Activated CD4-positive, alpha-beta memory T cell treated with anti-CD3 and anti-CD28 coated beads for 36 hours (primary cell): ENCODE results near the gene DGKZ. TPM values are rescaled to one million over a fixed set of nuclear protein-coding genes. Genes with fewer than 3 reads are reported as not detected.
A peak's percentile ranks its signal among the peaks of the same experiment; 100 is the strongest.
"Not testable (repeated sequence)": the region's sequence is repeated elsewhere in the genome, so short reads cannot be mapped to it uniquely, and the experiment has no call there.

Experiments
- CTCF ChIA-PET: fragments of 350-600 bp; sonication (Branson Sonifier 250); formaldehyde crosslinking; loops from one replicate; lab custom pipeline; 2021; ENCODE audit warnings: antibody characterized with exemption, inconsistent platforms; lab: Charles Lee
- POLR2A ChIA-PET: fragments of 350-600 bp; sonication (Branson Sonifier 250); formaldehyde crosslinking; loops from one replicate; lab custom pipeline; 2021; ENCODE audit warnings: antibody characterized with exemption; lab: Charles Lee
- DNase-seq: peaks from one replicate; pipeline ENCODE4 v3.0.0-alpha.2; 2020
- H3K27ac Mint-ChIP-seq: one replicate; pipeline ENCODE4 v1.8.0; 2021; ENCODE audit warnings: mixed read lengths
- H3K27me3 Mint-ChIP-seq: one replicate; pipeline ENCODE4 v1.8.0; 2021; ENCODE audit warnings: mixed read lengths
- H3K36me3 Mint-ChIP-seq: one replicate; pipeline ENCODE4 v1.8.0; 2021; ENCODE audit warnings: mixed read lengths
- H3K4me1 Mint-ChIP-seq: one replicate; pipeline ENCODE4 v1.8.0; 2021; ENCODE audit warnings: low read depth, mixed read lengths
- H3K4me3 Mint-ChIP-seq: one replicate; pipeline ENCODE4 v1.8.0; 2021; ENCODE audit warnings: mild to moderate bottlenecking, mixed read lengths
- H3K9me3 Mint-ChIP-seq: one replicate; pipeline ENCODE4 v1.8.0; 2021; ENCODE audit warnings: mixed read lengths
- intact Hi-C: fragments of 100-400 bp; cut with micrococcal nuclease; formaldehyde crosslinking; loops from one replicate; pipeline ENCODE4 v1.15.1; 2023
- total RNA-seq, 2 experiments: library from RNA; stranded (reverse); gene quantifications; one replicate each; pipeline ENCODE4 v1.2.3, GENCODE V29; 2021

DGKZ gene, protein sequence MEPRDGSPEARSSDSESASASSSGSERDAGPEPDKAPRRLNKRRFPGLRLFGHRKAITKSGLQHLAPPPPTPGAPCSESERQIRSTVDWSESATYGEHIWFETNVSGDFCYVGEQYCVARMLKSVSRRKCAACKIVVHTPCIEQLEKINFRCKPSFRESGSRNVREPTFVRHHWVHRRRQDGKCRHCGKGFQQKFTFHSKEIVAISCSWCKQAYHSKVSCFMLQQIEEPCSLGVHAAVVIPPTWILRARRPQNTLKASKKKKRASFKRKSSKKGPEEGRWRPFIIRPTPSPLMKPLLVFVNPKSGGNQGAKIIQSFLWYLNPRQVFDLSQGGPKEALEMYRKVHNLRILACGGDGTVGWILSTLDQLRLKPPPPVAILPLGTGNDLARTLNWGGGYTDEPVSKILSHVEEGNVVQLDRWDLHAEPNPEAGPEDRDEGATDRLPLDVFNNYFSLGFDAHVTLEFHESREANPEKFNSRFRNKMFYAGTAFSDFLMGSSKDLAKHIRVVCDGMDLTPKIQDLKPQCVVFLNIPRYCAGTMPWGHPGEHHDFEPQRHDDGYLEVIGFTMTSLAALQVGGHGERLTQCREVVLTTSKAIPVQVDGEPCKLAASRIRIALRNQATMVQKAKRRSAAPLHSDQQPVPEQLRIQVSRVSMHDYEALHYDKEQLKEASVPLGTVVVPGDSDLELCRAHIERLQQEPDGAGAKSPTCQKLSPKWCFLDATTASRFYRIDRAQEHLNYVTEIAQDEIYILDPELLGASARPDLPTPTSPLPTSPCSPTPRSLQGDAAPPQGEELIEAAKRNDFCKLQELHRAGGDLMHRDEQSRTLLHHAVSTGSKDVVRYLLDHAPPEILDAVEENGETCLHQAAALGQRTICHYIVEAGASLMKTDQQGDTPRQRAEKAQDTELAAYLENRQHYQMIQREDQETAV
- 10 to 100 TPM; 85.3 to 88.7 TPM for total RNA-seq

DNA sequence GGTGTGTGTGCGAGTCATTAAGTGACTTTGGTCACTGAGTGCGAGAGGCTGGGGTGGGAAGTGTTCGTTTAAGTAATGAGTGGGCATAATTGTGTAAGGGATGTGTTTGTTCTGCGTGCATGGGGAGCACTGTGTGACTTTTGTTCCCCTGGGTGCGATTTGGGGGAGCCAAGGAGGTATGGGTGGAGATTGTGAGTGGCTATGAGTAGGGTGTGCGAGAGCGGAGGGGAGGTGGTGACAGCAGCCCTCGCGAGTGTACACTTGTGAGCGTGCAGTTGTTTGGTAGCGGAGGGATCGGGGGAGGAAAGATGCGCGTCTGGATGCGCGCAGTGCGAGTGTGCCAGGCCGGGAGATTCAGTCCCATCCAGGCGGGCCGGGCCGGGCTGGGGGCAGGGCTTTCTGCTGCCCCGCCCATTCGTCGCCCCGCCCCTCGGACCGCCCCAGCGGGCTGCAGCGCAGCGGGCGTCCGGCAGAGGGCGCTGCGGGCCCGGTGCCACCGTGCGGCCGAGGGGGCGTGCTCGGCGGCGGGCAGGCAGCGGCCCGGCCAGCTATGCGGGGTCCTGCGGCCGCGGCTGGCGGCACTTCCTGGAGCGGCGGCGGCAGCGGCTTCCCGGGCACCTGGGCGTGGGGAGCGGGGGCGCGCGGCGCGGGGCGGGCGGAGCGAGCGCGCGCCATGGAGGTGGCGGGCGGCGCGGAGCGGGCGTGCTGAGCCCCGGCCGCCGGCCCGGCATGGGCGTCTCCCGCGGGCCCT, at the start of gene DGKZ:
Gene DGKZ (plus strand): TSS at position 578 of the 751 bp plus-strand sequence. CDS start 197 bp downstream, outside the sequence.
- intact Hi-C loops: loop anchor here (1.0 to 2.0 kb wide), 5 partner anchors 16 to 354 kb away; partner anchors contain the start of genes ARHGAP1, PHF21A and ZNF408
- no peaks in the 10 kb centered on the region for H3K27me3 Mint-ChIP-seq
- H3K9me3 Mint-ChIP-seq: no peaks in the 10 kb centered on the region
- CTCF ChIA-PET: interaction anchor here (0.6 to 15.3 kb wide), 13 partner anchors 9 to 381 kb away, joined by 3 to 346 read pairs (median 4); partner anchors contain the start of gene CHRM4
- peaks cover 80% of the 10 kb centered on the region for H3K4me1 Mint-ChIP-seq
- peaks cover 2% of the 10 kb centered on the region for H3K36me3 Mint-ChIP-seq
- POLR2A ChIA-PET: interaction anchor here (0.6 to 4.1 kb wide), 6 partner anchors 11 to 396 kb away, joined by 3 to 15 read pairs (median 4); no protein-coding TSS in a partner anchor
- peak within 1 kb of the TSS; percentile 90 for H3K27ac Mint-ChIP-seq
- peak within 1 kb of the TSS; percentile 86 for H3K4me3 Mint-ChIP-seq
- DNase-seq: peak; percentile 92

DNA sequence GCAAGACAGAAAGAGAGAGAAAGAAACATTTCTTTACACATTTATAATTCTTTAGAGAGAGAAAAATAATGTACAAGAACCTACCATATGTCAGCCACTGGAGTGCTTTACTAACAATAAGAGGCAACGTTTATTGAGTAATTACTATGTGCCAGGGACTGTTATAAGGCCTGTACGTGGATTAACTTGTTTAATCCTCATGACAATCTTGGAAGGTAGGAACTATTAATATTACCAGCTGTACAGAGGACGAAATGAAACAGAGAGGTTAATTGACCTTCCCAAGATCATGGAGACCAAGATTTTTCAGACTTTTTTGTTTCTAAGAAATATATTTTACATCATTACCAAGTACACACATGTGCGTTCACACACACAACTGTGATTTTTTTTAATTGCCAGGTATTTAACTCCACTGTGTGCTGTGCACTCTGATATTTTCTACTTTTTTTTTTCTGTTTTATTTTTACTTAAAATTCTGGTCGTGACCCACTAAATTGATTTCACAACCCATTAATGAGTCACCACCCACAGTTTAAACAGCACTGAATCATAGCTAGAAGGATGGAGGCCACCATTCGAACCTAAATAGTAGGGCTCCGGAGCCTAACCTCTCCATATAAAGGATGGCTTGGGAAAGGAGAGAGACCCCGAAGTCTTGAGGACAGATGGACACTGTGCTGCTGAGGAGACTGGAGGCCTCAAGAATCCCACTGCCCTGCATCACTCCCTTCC, 48.4 kb upstream of the DGKZ start:
- Mint-ChIP-seq H3K36me3 (no peaks in the 10 kb centered on the region), H3K27me3 (peaks cover 15% of the 10 kb centered on the region), H3K27ac (no peak overlapping the region), H3K9me3 (no peaks in the 10 kb centered on the region), H3K4me1 (peaks cover 7% of the 10 kb centered on the region), H3K4me3 (no peak overlapping the region)
- no peak for DNase-seq
- intact Hi-C loops: no loop called here
- ChIA-PET POLR2A (no interaction called here), CTCF (interaction anchor here (1.8 kb wide), 2 partner anchors 10 to 14 kb away, joined by 6 to 15 read pairs; no protein-coding TSS in a partner anchor)

DNA sequence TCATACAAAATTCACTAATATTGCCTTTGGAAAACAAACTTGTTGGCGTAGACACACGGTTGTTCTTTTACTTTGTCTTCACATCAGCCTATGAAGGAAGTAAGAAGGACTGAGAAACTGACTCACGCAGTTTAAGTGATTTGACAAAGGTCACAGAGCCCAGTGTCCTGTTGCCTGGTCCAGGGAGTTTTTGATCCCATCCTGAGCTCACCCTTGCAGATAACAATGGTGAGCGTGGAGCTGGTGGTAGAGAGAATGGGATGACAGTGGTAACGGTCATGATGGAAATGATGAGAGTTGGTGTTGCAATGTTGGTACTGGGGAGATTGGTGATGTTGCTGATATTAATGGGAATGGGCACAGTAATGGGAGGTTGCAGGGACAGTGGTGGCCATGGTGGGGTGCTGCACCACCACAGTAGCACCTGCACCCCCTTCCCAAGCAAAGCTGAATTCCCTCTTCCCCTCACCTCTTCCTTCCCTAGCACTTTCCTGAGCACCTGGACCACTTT, 47.8 kb upstream of the DGKZ start:
- no peak for DNase-seq
- Mint-ChIP-seq H3K4me1 (peaks cover 7% of the 10 kb centered on the region), H3K27ac (no peak overlapping the region), H3K36me3 (no peaks in the 10 kb centered on the region), H3K4me3 (no peak overlapping the region), H3K27me3 (peaks cover 15% of the 10 kb centered on the region), H3K9me3 (no peaks in the 10 kb centered on the region)
- ChIA-PET POLR2A (no interaction called here), CTCF (interaction anchor here (1.0 to 1.8 kb wide), 3 partner anchors 9 to 50 kb away, joined by 3 to 15 read pairs (median 6); no protein-coding TSS in a partner anchor)
- intact Hi-C loops: no loop called here

DNA sequence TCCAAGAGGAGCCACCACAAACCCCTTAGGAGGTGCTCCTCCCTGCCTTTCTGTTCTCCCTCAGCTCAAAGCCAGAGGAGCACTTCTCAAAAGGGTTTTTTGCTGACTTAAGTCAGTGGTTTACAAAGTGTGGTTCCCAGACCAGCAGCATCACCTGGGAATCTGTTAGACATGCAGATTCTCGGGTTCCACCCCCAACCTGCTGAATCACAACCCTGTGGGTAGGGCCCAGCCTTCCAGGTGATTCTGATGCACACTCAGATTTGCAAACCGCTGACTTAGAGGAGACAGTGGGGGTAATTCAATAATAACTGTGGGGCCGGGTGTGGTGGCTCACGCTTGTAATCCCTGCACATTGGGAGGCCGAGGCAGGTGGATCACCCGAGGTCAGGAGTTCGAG, 47.0 kb upstream of the DGKZ start:
- Mint-ChIP-seq H3K36me3 (no peaks in the 10 kb centered on the region), H3K4me1 (peaks cover 7% of the 10 kb centered on the region), H3K4me3 (no peak overlapping the region), H3K27ac (no peak overlapping the region), H3K9me3 (no peaks in the 10 kb centered on the region), H3K27me3 (peaks cover 15% of the 10 kb centered on the region)
- DNase-seq: peak; percentile 65
- intact Hi-C loops: no loop called here
- POLR2A ChIA-PET: no interaction called here
- CTCF ChIA-PET: interaction anchor here (1.0 to 1.8 kb wide), 3 partner anchors 8 to 50 kb away, joined by 3 to 15 read pairs (median 6); no protein-coding TSS in a partner anchor

DNA sequence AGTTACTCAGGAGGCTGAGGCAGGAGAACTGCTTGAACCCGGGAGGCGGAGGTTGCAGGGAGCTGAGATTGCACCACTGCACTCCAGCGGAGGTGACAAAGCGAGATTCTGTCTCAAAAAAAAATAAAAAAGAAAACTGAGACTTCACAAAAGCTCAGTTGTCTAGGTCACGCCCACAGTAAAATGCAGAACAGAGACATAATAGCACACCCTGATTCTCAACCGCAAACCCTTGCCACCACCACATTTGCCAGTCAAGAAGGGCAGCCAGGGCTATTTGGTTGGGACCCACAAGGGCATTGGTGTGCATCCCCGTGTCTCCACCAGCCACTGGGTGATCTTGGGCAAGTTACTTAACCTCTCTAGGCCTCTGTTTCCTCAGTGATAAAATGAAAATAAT, 44.4 kb upstream of the DGKZ start:
- Mint-ChIP-seq H3K4me1 (peaks cover 2% of the 10 kb centered on the region), H3K27ac (no peak overlapping the region), H3K27me3 (peaks cover 4% of the 10 kb centered on the region), H3K9me3 (no peaks in the 10 kb centered on the region), H3K36me3 (no peaks in the 10 kb centered on the region), H3K4me3 (no peak overlapping the region)
- ChIA-PET CTCF (interaction anchor here (2.3 kb wide), 1 partner anchor 13 kb away, joined by 7 read pairs; no protein-coding TSS in a partner anchor), POLR2A (no interaction called here)
- DNase-seq: no peak
- intact Hi-C loops: no loop called here

DNA sequence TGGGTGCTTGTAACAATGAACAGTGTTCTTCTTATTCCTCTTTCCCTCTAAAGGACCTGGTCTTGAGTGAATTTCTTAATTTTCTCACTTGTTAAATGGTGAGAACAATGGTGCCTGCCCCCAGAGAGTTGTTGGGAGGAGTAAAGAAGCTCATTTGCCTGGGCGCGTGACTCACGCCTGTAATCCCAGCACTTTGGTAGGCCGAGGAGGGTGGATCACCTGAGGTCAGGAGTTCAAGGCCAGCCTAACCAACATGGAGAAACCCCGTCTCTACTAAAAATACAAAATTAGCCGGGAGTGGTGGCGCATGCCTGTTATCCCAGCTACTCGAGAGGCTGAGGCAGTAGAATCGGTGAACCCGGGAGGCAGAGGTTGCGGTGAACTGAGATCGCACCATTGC, 43.2 kb upstream of the DGKZ start:
- intact Hi-C loops, H3K9me3 Mint-ChIP-seq, DNase-seq, H3K27me3 Mint-ChIP-seq, POLR2A ChIA-PET, H3K4me1 Mint-ChIP-seq, H3K36me3 Mint-ChIP-seq, H3K4me3 Mint-ChIP-seq, H3K27ac Mint-ChIP-seq: not testable (repeated sequence)
- CTCF ChIA-PET: interaction anchor here (0.9 to 2.3 kb wide), 3 partner anchors 9 to 65 kb away, joined by 4 to 7 read pairs (median 4); no protein-coding TSS in a partner anchor

DNA sequence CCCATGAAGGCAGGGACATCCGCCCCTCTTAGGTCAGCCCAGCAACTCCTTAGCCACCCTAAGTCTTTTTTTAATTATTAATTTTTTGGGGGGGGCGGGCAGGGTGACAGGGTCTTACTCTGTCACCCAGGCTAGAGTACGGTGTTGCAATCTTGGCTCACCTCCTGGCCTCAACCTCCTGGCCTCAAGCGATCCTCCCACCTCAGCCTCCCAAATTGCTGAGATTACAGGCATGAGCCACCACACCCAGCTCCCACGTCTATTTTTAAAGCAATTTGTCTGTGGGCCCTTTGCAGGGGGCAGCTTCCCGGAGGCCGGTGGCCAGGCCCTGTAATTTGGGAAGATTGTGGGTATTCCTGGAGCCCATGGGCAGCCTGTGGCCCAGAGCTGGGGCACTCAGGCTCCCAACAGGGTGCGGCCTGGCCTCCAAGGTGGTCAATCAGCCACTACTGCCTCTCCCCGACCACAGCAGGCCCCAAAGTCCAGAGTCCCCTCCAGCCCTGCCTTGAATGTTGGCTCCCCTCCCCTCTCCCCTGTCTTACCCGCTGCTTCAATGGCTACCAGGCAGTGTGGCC, 42.6 kb upstream of the DGKZ start:
- intact Hi-C loops: loop anchor here (5.0 kb wide), 1 partner anchor 177 kb away; no protein-coding TSS in a partner anchor
- DNase-seq: no peak
- Mint-ChIP-seq H3K4me3 (no peak overlapping the region), H3K27ac (no peak overlapping the region), H3K36me3 (no peaks in the 10 kb centered on the region), H3K4me1 (peaks cover 4% of the 10 kb centered on the region), H3K27me3 (no peaks in the 10 kb centered on the region), H3K9me3 (no peaks in the 10 kb centered on the region)
- CTCF ChIA-PET: interaction anchor here (0.6 to 1.2 kb wide), 4 partner anchors 9 to 65 kb away, joined by 3 to 4 read pairs (median 4); no protein-coding TSS in a partner anchor
- POLR2A ChIA-PET: no interaction called here

DNA sequence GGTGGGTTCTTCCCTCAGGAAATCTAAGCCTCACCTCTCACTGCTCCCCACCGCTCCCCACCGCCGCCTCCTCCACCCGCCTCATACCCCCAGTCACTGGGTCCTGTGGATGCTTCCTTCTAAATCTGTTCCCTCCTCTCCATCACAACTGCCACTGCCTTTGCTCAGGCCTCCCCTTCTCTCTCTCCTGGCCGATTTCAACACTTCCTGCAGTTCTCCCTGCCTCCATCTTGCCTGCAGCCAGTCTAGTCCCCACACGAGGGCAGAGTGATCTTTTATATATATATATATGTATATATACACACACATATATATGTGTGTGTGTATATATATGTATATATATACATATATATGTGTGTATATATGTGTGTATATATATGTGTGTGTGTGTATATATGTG, 42.0 kb upstream of the DGKZ start:
- CTCF ChIA-PET: interaction anchor here (0.9 to 19.1 kb wide), 3 partner anchors 8 to 63 kb away, joined by 3 to 479 read pairs (median 3); no protein-coding TSS in a partner anchor
- no peaks in the 10 kb centered on the region for H3K9me3 Mint-ChIP-seq
- H3K36me3 Mint-ChIP-seq: no peaks in the 10 kb centered on the region
- H3K27me3 Mint-ChIP-seq: no peaks in the 10 kb centered on the region
- H3K27ac Mint-ChIP-seq: no peak overlapping the region
- intact Hi-C loops: loop anchor here (5.0 kb wide), 1 partner anchor 178 kb away; no protein-coding TSS in a partner anchor
- no peak overlapping the region for H3K4me3 Mint-ChIP-seq
- H3K4me1 Mint-ChIP-seq: peaks cover 5% of the 10 kb centered on the region
- POLR2A ChIA-PET: no interaction called here
- peak; percentile 24 for DNase-seq

DNA sequence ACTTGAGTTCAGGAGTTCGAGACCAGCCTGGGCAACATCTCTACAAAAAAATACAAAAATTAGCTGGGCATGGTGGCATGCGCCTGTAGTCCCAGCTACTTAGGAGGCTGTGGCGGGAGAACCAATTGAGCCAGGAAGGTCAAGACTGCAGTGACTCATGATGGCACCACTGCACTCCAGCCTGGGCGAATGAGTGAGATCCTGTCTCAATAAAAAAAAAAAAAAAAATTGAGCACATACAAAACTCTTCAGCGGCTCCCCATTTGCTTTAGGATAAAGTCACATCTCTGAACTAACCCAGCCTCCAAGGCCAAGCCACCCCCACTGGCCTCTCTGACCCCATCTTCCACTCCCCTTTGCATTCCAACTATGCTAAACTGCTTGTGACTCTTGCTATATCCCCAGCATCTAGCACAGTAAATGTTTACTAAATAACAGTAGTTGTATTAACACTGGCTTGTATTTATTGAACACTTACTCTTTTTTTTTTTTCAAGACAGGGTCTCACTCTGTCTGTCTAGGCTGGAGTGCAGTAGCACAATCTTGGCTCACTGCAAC, 40.9 kb upstream of the DGKZ start:
- Mint-ChIP-seq H3K27me3 (no peaks in the 10 kb centered on the region), H3K27ac (no peak overlapping the region), H3K4me3 (no peak overlapping the region), H3K36me3 (no peaks in the 10 kb centered on the region), H3K4me1 (peaks cover 5% of the 10 kb centered on the region), H3K9me3 (no peaks in the 10 kb centered on the region)
- POLR2A ChIA-PET: no interaction called here
- CTCF ChIA-PET: interaction anchor here (0.6 to 19.1 kb wide), 8 partner anchors 9 to 534 kb away, joined by 3 to 479 read pairs (median 4); no protein-coding TSS in a partner anchor
- no peak for DNase-seq
- intact Hi-C loops: loop anchor here (5.0 kb wide), 1 partner anchor 179 kb away; no protein-coding TSS in a partner anchor

DNA sequence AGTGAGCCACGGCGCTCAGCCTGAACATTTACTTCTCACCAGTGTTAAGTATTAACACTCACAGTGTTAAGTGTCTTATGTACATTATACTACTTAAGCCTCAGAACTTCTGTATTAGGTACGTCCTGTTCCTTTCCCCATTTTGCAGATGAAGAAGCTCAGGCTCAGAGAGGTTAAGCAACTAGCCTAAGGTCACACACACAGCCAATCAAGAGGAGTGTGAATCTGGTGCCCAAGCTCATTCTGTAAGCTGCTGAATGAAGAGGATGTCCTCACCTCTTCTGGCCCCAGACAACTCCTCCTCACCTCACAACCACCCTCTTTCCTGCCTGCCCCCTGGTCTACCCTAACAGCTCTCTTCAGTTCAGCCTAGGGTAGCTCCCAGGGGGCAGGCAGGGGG, 39.9 kb upstream of the DGKZ start:
- intact Hi-C loops: loop anchor here (5.0 kb wide), 1 partner anchor 180 kb away; no protein-coding TSS in a partner anchor
- H3K9me3 Mint-ChIP-seq: no peaks in the 10 kb centered on the region
- ChIA-PET POLR2A (interaction anchor here (0.5 kb wide), 1 partner anchor 66 kb away, joined by 5 read pairs; no protein-coding TSS in a partner anchor), CTCF (interaction anchor here (0.7 to 19.1 kb wide), 15 partner anchors 8 to 454 kb away, joined by 3 to 479 read pairs (median 5); partner anchors contain the start of gene CREB3L1)
- no peaks in the 10 kb centered on the region for H3K27me3 Mint-ChIP-seq
- no peak overlapping the region for H3K4me3 Mint-ChIP-seq
- peaks cover 5% of the 10 kb centered on the region for H3K4me1 Mint-ChIP-seq
- DNase-seq: no peak
- no peaks in the 10 kb centered on the region for H3K36me3 Mint-ChIP-seq
- H3K27ac Mint-ChIP-seq: no peak overlapping the region
